ENCODE measurements around the gene RYR3.

- TF ChIP-seq CTCF (conservative IDR thresholded peaks at IDR 0.05; ENCODE audit: low read depth, low read length) (no peak), EZH2phosphoT487 (IDR thresholded peaks at IDR 0.05; ENCODE audit: borderline replicate concordance, low read length) (no peak), EZH2 (IDR thresholded peaks at IDR 0.05; ENCODE audit: low read length, unreplicated experiment) (no peak)
These were observed 328.7 kb downstream of the RYR3 start for GRCh38 chr15:33639456-33639855.
